ENCODE results near the gene SMIM32.

Gene SMIM32

GRCh38 chr5:136155078-136155477 is 37.9 kb downstream of the SMIM32 start:
- CTCF ChIA-PET, result interaction anchor here (2.0 kb wide), 1 partner anchor 20 kb away, joined by 7 read pairs; no protein-coding TSS in a partner anchor
- no peak overlapping the region for H3K4me3 ChIP-seq (ENCODE audit: low read depth, low read length)
- TF ChIP-seq CTCF (IDR thresholded peaks at IDR 0.05; ENCODE audit: insufficient read depth, low read length, missing control alignments), result no peak
- POLR2A ChIA-PET, result no interaction called here
- DNase-seq (ENCODE audit: low read depth, low spot score), result no peak

GRCh38 chr5:136153581-136154236 is 39.3 kb downstream of the SMIM32 start:
- no peak overlapping the region for H3K4me3 ChIP-seq (ENCODE audit: low read depth, low read length)
- POLR2A ChIA-PET, result no interaction called here
- CTCF ChIA-PET, result interaction anchor here (1.2 to 2.5 kb wide), 3 partner anchors 9 to 20 kb away, joined by 3 to 7 read pairs (median 6); no protein-coding TSS in a partner anchor
- no peak for TF ChIP-seq CTCF (IDR thresholded peaks at IDR 0.05; ENCODE audit: insufficient read depth, low read length, missing control alignments)
- no peak for DNase-seq (ENCODE audit: low read depth, low spot score)

- DNase-seq (ENCODE audit: low read depth, low spot score), result no peak
- TF ChIP-seq CTCF (IDR thresholded peaks at IDR 0.05; ENCODE audit: insufficient read depth, low read length, missing control alignments), result no peak
- H3K4me3 ChIP-seq (ENCODE audit: low read depth, low read length), result no peak overlapping the region
- CTCF ChIA-PET, result interaction anchor here (1.0 to 1.1 kb wide), 2 partner anchors 16 to 24 kb away, joined by 3 read pairs; no protein-coding TSS in a partner anchor
- POLR2A ChIA-PET, result no interaction called here
These were observed 43.1 kb downstream of the SMIM32 start for GRCh38 chr5:136149891-136150290.

GRCh38 chr5:136147632-136148031 is 45.3 kb downstream of the SMIM32 start:
- H3K4me3 ChIP-seq (ENCODE audit: low read depth, low read length), result no peak overlapping the region
- CTCF ChIA-PET, result interaction anchor here (1.8 to 3.3 kb wide), 2 partner anchors 26 to 65 kb away, joined by 6 to 9 read pairs; no protein-coding TSS in a partner anchor
- DNase-seq (ENCODE audit: low read depth, low spot score), result no peak
- POLR2A ChIA-PET, result no interaction called here
- TF ChIP-seq CTCF (IDR thresholded peaks at IDR 0.05; ENCODE audit: insufficient read depth, low read length, missing control alignments), result no peak

GRCh38 chr5:136146201-136146600 is 46.8 kb downstream of the SMIM32 start:
- DNase-seq (ENCODE audit: low read depth, low spot score), result no peak
- H3K4me3 ChIP-seq (ENCODE audit: low read depth, low read length), result no peak overlapping the region
- TF ChIP-seq CTCF (IDR thresholded peaks at IDR 0.05; ENCODE audit: insufficient read depth, low read length, missing control alignments), result no peak
- ChIA-PET POLR2A (no interaction called here), CTCF (interaction anchor here (1.2 to 3.3 kb wide), 2 partner anchors 28 to 201 kb away, joined by 3 to 9 read pairs; no protein-coding TSS in a partner anchor)

- CTCF ChIA-PET, result interaction anchor here (1.2 to 2.1 kb wide), 2 partner anchors 11 to 35 kb away, joined by 3 to 6 read pairs; no protein-coding TSS in a partner anchor
- POLR2A ChIA-PET, result no interaction called here
- no peak for DNase-seq (ENCODE audit: low read depth, low spot score)
- H3K4me3 ChIP-seq (ENCODE audit: low read depth, low read length), result no peak overlapping the region
- TF ChIP-seq CTCF (IDR thresholded peaks at IDR 0.05; ENCODE audit: insufficient read depth, low read length, missing control alignments), result no peak
These were observed 47.9 kb downstream of the SMIM32 start for GRCh38 chr5:136145030-136145429.
